Keratinocyte (primary cell): Measurements from ENCODE around the gene SPATA24. TPM values are rescaled to one million over a fixed set of nuclear protein-coding genes. Genes with fewer than 3 reads are reported as not detected.

Experiments
- DNase-seq: peaks from one replicate; pipeline ENCODE4 v3.0.0-alpha.2; 2011; ENCODE audit warnings: low read depth, missing footprints, low spot score
- FAIRE-seq: peaks from 2 replicates; lab custom pipeline; 2011; peaks lifted over from hg19 to GRCh38; lab: Jason Lieb, UNC
- H2AFZ ChIP-seq: 2 replicates; pipeline ENCODE4 v1.6.0; 2012; ENCODE audit warnings: low read length, control low read depth, inconsistent platforms; ENCODE audit not compliant: control insufficient read depth
- H3K27ac ChIP-seq: 2 replicates; pipeline ENCODE4 v1.5.1; 2011; ENCODE audit warnings: low read length; ENCODE audit not compliant: control insufficient read depth, insufficient read depth
- H3K27me3 ChIP-seq: 3 replicates; pipeline ENCODE4 v1.6.0; 2011; ENCODE audit warnings: low read length; ENCODE audit not compliant: control insufficient read depth, insufficient read depth; ENCODE audit errors: extremely low read depth
- H3K36me3 ChIP-seq, 2 experiments: 2 replicates in 1 of 2; 3 replicates in 1 of 2; pipeline ENCODE4 v1.5.1; 2011; ENCODE audit warnings: low read length in 2 of 2, mild to moderate bottlenecking in 1 of 2; ENCODE audit not compliant: control insufficient read depth in 2 of 2, insufficient read depth in 2 of 2; ENCODE audit errors: extremely low read depth in 1 of 2
- H3K4me1 ChIP-seq: 3 replicates; pipeline ENCODE4 v1.5.1; 2011; ENCODE audit warnings: low read length; ENCODE audit not compliant: control insufficient read depth, insufficient read depth; ENCODE audit errors: extremely low read depth
- H3K4me2 ChIP-seq: 3 replicates; pipeline ENCODE4 v1.6.0; 2011; ENCODE audit warnings: low read depth, low read length; ENCODE audit not compliant: control insufficient read depth, insufficient read depth; ENCODE audit errors: extremely low read depth
- H3K4me3 ChIP-seq, 3 experiments: fragments of 200-600 bp in 1 of 3; sonication (generic) in 1 of 3; 2 replicates in 2 of 3; 3 replicates in 1 of 3; pipeline ENCODE4 v1.5.1; 2011 to 2016; ENCODE audit warnings: low read length in 3 of 3, mild to moderate bottlenecking in 3 of 3, control low read depth in 2 of 3, inconsistent platforms in 1 of 3, low read depth in 1 of 3, mixed read lengths in 1 of 3, mixed run types in 1 of 3, moderate library complexity in 1 of 3; ENCODE audit not compliant: control insufficient read depth in 2 of 3, insufficient read depth in 2 of 3; ENCODE audit errors: extremely low read depth in 1 of 3
- H3K79me2 ChIP-seq: 2 replicates; pipeline ENCODE4 v1.6.0; 2012; ENCODE audit warnings: low read length; ENCODE audit not compliant: control insufficient read depth, insufficient read depth
- H3K9ac ChIP-seq: 3 replicates; pipeline ENCODE4 v1.6.0; 2011; ENCODE audit warnings: low read length; ENCODE audit not compliant: control insufficient read depth, insufficient read depth; ENCODE audit errors: extremely low read depth
- H3K9me1 ChIP-seq: 3 replicates; pipeline ENCODE4 v1.6.0; 2011; ENCODE audit warnings: low read length; ENCODE audit not compliant: control insufficient read depth, insufficient read depth; ENCODE audit errors: extremely low read depth
- H3K9me3 ChIP-seq: 2 replicates; pipeline ENCODE4 v1.5.1; 2012; ENCODE audit warnings: low read depth, low read length; ENCODE audit not compliant: control insufficient read depth
- H4K20me1 ChIP-seq: 3 replicates; pipeline ENCODE4 v1.6.0; 2011; ENCODE audit warnings: low read length; ENCODE audit not compliant: control insufficient read depth, insufficient read depth; ENCODE audit errors: extremely low read depth
- CTCF ChIP-seq, 3 experiments: IDR thresholded peaks in 1 of 3; conservative IDR thresholded peaks in 1 of 3; optimal IDR thresholded peaks in 1 of 3; 2 replicates in 2 of 3; 3 replicates in 1 of 3; pipeline versions ENCODE3 to v1.5.1; 2011; ENCODE audit warnings: low read length in 3 of 3, mild to moderate bottlenecking in 3 of 3, moderate library complexity in 2 of 3, control low read depth in 1 of 3, inconsistent platforms in 1 of 3; ENCODE audit not compliant: insufficient read depth in 2 of 3; ENCODE audit errors: extremely low read depth in 1 of 3
- EZH2 ChIP-seq: IDR thresholded peaks from one replicate; pipeline ENCODE4 v1.6.1; 2012; ENCODE audit warnings: inconsistent platforms, mild to moderate bottlenecking, low read length, moderate library complexity
- dilution Hi-C: fragments of 300-500 bp; cut with MboI; formaldehyde crosslinking; loops from one replicate; pipeline ENCODE4 v1.7.0; 2020; ENCODE audit warnings: low sequenced_read_pairs; ENCODE audit not compliant: extremely low pct_ligation_motif_present
- polyA plus RNA-seq, 5 experiments: library from polyadenylated mRNA; depleted of rRNA in 3 of 5; stranded (reverse) in 3 of 5; stranded (forward) in 1 of 5; unstranded in 1 of 5; fragments of >200 nt; gene quantifications; 1 replicate in 1 of 5; 2 replicates in 3 of 5; 3 replicates in 1 of 5; pipeline versions ENCODE4 v1.2.1 to v1.2.3, GENCODE V29; 2011 to 2012; ENCODE audit warnings: missing spikeins in 2 of 5, low read depth in 1 of 5, low replicate concordance in 1 of 5

SPATA24 gene
- polyA plus RNA-seq, 1 donor (not counting 4 experiments of a cell fraction or from before 2014, with no cell fraction given), result 4.9 TPM

- no peaks in the 10 kb centered on the region for H3K9me3 ChIP-seq
- H3K27ac ChIP-seq, result peak overlapping the region; percentile 84
- no peaks in the 10 kb centered on the region for H3K79me2 ChIP-seq
- DNase-seq (no peak), FAIRE-seq (no peak)
- no peak overlapping the region for H3K9ac ChIP-seq
- peak overlapping the region in 1 of 3 experiments; percentile 1 for H3K4me3 ChIP-seq
- no peaks in the 10 kb centered on the region for H3K9me1 ChIP-seq
- H3K27me3 ChIP-seq, result no peaks in the 10 kb centered on the region
- peaks cover 34% of the 10 kb centered on the region for H3K4me1 ChIP-seq
- peak overlapping the region; percentile 38 for H2AFZ ChIP-seq
- no peak for TF ChIP-seq EZH2
- no peak for TF ChIP-seq CTCF (optimal IDR thresholded peaks at IDR 0.05 in 1 of 3, IDR thresholded peaks at IDR 0.05 in 1 of 3, conservative IDR thresholded peaks at IDR 0.05 in 1 of 3; ENCODE audit: extremely low read depth in 1 of 3, insufficient read depth in 2 of 3, low read length in 3 of 3)
- dilution Hi-C loops, result no loop called here
- H4K20me1 ChIP-seq, result no peaks in the 10 kb centered on the region
- peaks cover 0 to 2% of the 10 kb centered on the region in 2 experiments for H3K36me3 ChIP-seq
- H3K4me2 ChIP-seq, result peak overlapping the region; percentile 23
Observed at GRCh38 chr5:139415869-139416268, 12.0 kb upstream of the SPATA24 start.

- H3K27ac ChIP-seq, result peak overlapping the region; percentile 84
Observed at GRCh38 chr5:139415221-139415861, 11.5 kb upstream of the SPATA24 start.

More at GRCh38 chr5:139415221-139415861, 11.5 kb upstream of the SPATA24 start:
- Histone ChIP-seq H3K79me2 (no peaks in the 10 kb centered on the region), H4K20me1 (no peaks in the 10 kb centered on the region), H3K4me3 (peak overlapping the region in 1 of 3 experiments; percentile 1), H2AFZ (peak overlapping the region; percentile 38), H3K9ac (no peak overlapping the region), H3K27me3 (no peaks in the 10 kb centered on the region), H3K4me1 (peaks cover 34% of the 10 kb centered on the region), H3K9me3 (no peaks in the 10 kb centered on the region), H3K36me3 (peaks cover 0 to 2% of the 10 kb centered on the region in 2 experiments), H3K9me1 (no peaks in the 10 kb centered on the region), H3K4me2 (peak overlapping the region; percentile 23)
- dilution Hi-C loops, result no loop called here
- TF ChIP-seq EZH2 (no peak), CTCF (optimal IDR thresholded peaks at IDR 0.05 in 1 of 3, IDR thresholded peaks at IDR 0.05 in 1 of 3, conservative IDR thresholded peaks at IDR 0.05 in 1 of 3; ENCODE audit: extremely low read depth in 1 of 3, insufficient read depth in 2 of 3, low read length in 3 of 3) (peak in 1 of 3 experiments; percentile 7)
- FAIRE-seq, result peak; percentile 98
- no peak for DNase-seq
